Endometrial microvascular endothelial cells (primary cell): ENCODE measurements around the gene MAP4K1. TPM values are rescaled to one million over a fixed set of nuclear protein-coding genes. Genes with fewer than 3 reads are reported as not detected.

Source experiments
- in situ Hi-C: cut with HindIII; loops from 2 replicates; pipeline ENCODE4 v1.10.0; 2017; ENCODE audit warnings: low sequenced_read_pairs, low pct_unique_long_range_greater_than_20kb; ENCODE audit errors: inconsistent ontology term
- total RNA-seq: library from RNA; depleted of rRNA; stranded (reverse); fragments of >200 nt; gene quantifications from one replicate; pipeline ENCODE4 v1.2.3, GENCODE V29; 2015; ENCODE audit errors: inconsistent ontology term

The MAP4K1 gene
- total RNA-seq, 1 donor from 2014 or later = not detected

- in situ Hi-C loops = no loop called here
These were observed 36.9 kb upstream of the MAP4K1 start for GRCh38 chr19:38654628-38655055.

DNA sequence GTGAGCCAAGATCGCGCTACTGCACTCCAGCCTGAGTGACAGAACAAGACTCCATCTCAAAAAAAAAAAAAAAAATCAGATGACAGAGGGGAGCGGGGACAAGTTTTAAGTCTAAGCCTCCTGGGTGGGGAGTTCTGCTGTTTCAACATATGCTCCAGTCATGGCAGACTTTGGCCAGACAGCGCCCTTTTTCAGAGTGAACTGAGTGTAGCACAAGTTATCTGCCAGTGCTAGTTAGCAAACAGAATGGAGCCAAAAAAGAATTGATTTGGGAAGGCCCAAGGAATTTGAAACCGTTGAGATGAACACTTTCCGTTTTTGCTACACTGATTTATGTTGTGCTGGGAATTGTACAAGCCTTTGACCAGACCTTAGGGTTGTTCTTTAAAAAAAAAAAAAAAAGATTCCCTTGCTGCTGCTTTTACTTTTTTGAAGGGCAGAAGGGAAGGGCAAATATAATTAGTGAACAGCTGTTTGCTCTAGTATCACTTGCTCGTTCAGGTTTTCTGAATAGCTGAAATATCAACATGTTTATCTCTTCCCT, 35.3 kb upstream of the MAP4K1 start:
- in situ Hi-C loops = no loop called here

DNA sequence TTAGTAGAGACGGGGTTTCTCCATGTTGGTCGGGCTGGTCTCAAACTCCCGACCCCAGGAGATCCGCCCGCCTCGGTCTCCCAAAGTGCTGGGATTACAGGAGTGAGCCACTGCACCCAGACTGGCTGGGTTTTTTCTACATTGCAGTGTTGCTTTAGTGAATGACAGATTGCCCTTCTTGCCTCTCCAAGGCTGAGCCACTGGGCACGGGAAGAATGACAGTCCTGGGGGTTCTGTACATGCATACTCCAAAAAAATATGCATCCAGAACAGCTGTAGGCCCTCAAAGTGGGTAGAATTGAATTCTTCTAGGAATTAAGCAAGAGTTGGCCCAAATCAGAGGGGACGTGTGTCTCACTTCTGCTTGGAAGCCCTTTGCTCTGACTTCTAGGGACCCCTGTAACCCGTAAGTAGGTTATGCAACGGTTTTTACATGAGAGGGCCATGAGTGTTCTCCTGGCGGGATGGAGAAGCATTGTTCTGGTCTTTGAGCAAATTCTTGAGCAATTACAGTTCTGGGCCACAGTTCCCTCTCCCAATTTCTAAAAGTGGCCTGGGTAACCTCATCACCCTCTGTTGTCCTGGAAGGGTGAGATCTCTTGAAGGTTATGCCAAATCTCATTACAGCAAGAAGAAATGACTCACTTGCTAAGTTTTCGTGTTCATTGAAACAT, 33.3 kb upstream of the MAP4K1 start:
- in situ Hi-C loops = no loop called here

DNA sequence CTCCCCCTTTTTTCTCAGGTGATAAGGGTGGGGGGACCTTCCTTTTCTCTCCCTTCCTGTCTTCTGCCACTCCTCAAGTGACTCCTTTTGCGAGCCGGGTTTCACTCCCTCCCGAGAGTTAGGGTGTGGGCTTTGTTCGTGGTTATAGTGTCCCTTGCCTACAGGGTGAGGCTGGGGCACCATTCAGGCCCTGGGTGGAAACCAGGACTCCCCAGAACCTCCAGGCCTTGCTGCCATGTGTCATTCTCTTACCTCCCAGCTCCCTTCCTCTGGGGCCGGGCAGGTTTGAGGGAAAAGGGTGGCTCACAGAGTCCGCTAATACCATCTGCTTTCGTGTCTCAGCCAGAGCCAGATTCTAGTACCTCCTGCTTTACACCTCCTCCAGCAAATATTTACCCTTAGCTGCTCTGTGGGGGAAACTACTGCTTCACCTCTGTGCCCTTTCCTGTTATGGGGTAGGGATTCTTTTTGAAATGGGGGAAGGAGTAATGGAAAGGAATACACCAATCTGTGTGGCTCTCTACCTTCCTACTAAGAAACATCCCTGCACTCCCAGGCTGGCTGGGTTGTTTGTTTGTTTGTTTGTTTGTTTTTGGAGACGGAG, 32.5 kb upstream of the MAP4K1 start:
- in situ Hi-C loops = no loop called here

DNA sequence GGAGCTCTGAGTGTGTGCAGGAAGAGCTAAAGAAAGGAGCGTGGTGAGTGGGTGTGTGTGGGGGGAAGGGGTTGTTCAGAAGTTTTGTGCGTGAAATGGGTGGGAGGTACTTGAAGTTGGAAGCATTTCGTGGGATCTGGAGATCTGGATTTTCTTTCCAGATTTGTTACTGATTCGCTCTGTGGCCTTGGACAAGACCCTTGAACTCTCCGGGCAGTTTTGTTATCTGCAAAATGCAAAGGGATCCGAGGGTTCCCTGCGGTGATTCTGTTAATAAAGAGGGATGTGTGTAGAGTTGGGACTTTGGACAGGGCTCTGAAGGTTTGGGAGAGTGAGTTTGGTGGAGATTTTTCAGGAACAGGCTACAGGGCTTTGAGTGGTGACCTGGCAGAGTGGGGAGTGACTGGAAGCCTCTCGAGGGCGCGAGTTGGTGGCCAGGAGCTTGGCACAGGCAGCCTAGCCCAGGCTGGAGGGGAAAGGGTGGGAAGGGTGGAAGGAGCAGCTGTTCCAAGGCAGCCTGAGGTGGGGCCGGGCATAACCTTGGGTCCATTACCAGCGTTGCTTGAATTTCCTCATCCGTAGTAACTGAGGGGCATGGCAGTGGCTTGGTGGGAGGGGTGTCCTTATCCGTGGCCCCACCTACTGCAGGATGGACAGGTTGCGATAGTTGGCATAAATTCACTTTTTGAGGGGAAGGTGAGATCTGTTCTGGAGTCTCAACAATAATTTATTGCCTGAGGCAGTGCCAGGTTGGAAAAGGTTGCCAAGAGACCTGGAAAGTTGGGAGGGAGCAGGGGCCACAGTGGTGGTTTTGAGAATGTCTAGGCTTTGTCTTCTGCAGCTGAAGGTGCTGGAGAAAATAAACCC, 31.8 kb upstream of the MAP4K1 start:
- in situ Hi-C loops = no loop called here

- in situ Hi-C loops = no loop called here
These were observed 31.1 kb upstream of the MAP4K1 start for GRCh38 chr19:38648769-38649304.

GRCh38 chr19:38647966-38648768, 30.4 kb upstream of the MAP4K1 start:
- in situ Hi-C loops = no loop called here

DNA sequence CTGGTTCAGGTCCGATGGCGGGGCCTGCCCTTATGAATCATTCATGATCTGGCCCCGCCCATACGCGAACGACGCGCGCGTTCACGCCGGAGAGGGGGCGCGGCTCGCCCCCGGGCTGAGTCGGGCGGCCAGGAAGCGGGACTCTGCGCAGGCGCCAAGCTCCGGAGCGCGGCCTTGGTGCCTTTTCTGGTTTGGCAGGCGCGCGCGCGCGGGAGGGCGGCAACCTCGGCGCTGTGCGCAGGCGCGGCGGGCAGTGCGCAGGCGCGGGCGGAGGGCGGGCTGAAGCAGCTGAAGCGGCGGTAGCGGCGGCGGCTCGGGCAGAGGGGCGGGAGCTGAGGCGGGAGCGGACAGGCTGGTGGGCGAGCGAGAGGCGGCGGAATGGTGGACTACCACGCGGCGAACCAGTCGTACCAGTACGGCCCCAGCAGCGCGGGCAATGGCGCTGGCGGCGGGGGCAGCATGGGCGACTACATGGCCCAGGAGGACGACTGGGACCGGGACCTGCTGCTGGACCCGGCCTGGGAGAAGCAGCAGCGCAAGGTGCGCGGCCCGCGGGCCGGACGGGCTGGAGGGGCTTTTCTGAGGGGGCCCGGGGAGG, 29.7 kb upstream of the MAP4K1 start, which contains the start of gene ACTN4:
Gene ACTN4, plus strand, starts transcription at position 282 of the 598 bp plus-strand sequence. Its CDS starts 97 bp downstream, at position 379.
- in situ Hi-C loops = no loop called here

GRCh38 chr19:38644719-38645118, 27.0 kb upstream of the MAP4K1 start:
- in situ Hi-C loops = no loop called here

- in situ Hi-C loops = no loop called here
These were observed 24.4 kb upstream of the MAP4K1 start for GRCh38 chr19:38642176-38642575.

DNA sequence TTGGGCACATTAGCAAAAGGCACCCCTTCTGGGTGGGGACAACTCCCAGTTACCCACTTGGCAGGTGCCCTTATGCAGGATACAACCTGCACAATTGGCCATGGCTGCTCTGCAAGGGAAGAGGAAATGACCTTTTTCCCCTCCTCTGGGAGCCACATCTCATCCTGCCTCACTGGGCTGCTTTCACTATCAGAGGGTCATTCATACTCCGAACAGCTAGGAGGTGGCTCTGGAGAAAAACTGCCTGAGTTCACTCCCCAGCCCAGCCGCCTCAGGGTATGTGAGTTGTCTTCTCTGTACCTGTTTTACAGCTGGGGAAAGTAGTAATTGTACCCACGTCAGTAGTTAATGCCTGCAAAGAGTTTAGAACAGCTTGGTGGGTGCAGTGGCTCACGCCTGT, 22.6 kb upstream of the MAP4K1 start:
- in situ Hi-C loops = no loop called here

GRCh38 chr19:38639679-38640078, 21.9 kb upstream of the MAP4K1 start:
- in situ Hi-C loops = no loop called here

DNA sequence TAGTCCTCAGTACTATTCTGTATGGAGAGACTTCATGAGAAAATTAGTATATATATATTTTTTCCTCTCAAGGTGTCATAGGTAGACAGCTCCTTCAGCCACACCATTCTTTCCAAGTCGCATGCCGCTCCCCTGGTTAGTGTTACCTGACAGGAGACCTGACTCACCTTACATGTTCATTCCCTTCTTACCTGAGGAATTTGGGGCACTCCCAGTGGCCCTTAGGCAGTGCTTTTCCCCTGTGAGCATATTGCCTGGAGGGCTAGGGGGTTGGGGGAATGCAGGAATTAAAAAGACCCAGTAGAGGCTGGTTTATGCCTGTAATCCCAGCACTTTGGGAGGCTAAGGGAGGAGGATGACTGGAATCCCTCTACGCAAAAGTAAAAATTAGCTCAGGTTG, 20.7 kb upstream of the MAP4K1 start:
- in situ Hi-C loops = no loop called here

DNA sequence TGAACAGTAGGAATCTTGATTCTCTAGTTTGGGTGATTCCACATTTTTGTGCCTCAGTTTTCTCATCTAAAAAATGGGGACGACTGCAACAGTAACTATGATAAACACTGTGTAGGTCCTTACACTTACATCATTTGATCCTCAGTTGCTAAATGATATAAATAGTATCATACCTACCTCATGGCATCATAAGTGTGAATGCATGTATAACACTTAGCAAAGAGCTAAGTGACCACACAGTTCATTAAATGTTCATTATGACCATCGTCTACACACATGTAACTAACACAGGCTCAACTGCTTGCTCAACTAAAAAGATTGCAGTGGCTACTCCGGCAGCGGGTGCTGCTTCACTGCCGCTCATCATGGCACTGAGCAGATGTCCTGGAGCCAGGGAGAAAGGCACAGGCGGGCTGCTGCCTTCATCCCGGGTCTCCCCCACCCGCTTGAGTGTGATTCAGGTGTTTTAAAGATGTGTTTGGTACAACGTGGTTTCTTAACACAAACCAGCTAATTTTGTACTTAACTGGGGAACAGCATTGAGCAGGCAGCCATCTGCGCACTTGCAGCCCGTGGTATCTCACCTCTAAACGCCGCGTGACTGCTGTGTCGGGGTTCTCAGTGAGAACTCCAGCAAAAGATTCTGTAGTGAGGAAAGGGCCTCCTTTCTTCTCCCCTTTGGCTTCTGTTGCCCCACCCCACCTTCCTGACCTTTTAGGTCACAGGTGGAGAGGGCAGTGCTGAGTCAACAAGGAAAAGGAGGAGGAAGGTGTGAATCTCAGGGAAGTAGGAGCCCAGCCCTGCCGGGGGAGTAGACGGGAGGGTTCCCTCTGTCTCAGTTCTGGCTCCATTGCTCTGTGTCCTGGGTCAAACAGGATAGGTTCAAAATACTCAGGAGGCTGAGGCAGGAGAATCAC, 18.0 kb upstream of the MAP4K1 start:
- in situ Hi-C loops = no loop called here

GRCh38 chr19:38634757-38635482, 17.2 kb upstream of the MAP4K1 start:
- in situ Hi-C loops = no loop called here

- in situ Hi-C loops = no loop called here
These were observed 14.9 kb upstream of the MAP4K1 start for GRCh38 chr19:38632476-38633213.
